Adrenal gland (tissue), 19 donors: ENCODE measurements around the gene TRPV3. TPM values are rescaled to one million over a fixed set of nuclear protein-coding genes. Genes with fewer than 3 reads are reported as not detected.
A peak's percentile ranks its signal among the peaks of the same experiment; 100 is the strongest.

Experiments used
- DNase-seq, 7 donors: peaks; one replicate each; pipeline ENCODE4 v3.0.0-alpha.2; 2019 to 2020
- H3K27ac ChIP-seq, 5 donors: fragments of 200-600 bp; sonication (generic) in 4 of 5; 1 replicate in 3 of 5; 2 replicates in 2 of 5; pipeline versions ENCODE4 v1.5.1 to v1.8.0; 2016 to 2020; ENCODE audit warnings: mild to moderate bottlenecking in 1 of 5
- H3K27me3 ChIP-seq: fragments of 200-600 bp; 2 replicates; pipeline ENCODE4 v1.8.0; 2021
- H3K36me3 ChIP-seq, 2 donors: fragments of 200-600 bp; replicated peaks in 1 of 2; 1 replicate in 1 of 2; 2 replicates in 1 of 2; pipeline versions ENCODE4 v1.5.1 to v1.8.0; 2018 to 2022
- H3K4me1 ChIP-seq, 2 donors: fragments of 200-600 bp; replicated peaks in 1 of 2; 1 replicate in 1 of 2; 2 replicates in 1 of 2; pipeline versions ENCODE4 v1.5.1 to v1.8.0; 2018 to 2021
- H3K4me3 ChIP-seq, 4 donors: fragments of 200-600 bp; sonication (generic) in 3 of 4; one replicate each; pipeline ENCODE4 v1.5.1; 2016 to 2018
- H3K9me3 ChIP-seq, 3 donors: fragments of 200-600 bp; sonication (generic) in 1 of 3; replicated peaks in 1 of 3; 1 replicate in 2 of 3; 2 replicates in 1 of 3; pipeline versions ENCODE4 v1.5.1 to v1.8.0; 2016 to 2021
- CTCF ChIP-seq, 6 experiments: fragments of 450-650 bp in 4 of 6; fragments of 200-600 bp in 2 of 6; sonication (generic) in 1 of 6; IDR thresholded peaks; 1 replicate in 5 of 6; 2 replicates in 1 of 6; pipeline versions ENCODE4 v1.5.1 to v1.8.0; 2016 to 2021; ENCODE audit warnings: antibody characterized with exemption in 6 of 6, mild to moderate bottlenecking in 2 of 6, moderate library complexity in 1 of 6
- POLR2A ChIP-seq, 2 donors: fragments of 450-650 bp; IDR thresholded peaks; one replicate each; pipeline ENCODE4 v1.6.1; 2017; ENCODE audit warnings: antibody characterized with exemption in 2 of 2, mild to moderate bottlenecking in 2 of 2, moderate library complexity in 1 of 2
- WGBS, 4 donors: extraction: QIAGEN DNeasy Blood & Tissue Kit in 2 of 4; methylation state at CpG; one replicate each; pipeline versions ENCODE4 v1.1.5 to v1.1.7; 2013 to 2017; 5-methylcytosine and 5-hydroxymethylcytosine counted together
- intact Hi-C, 2 donors: fragments of 100-400 bp; cut with DNase I; formaldehyde crosslinking; loops; one replicate each; pipeline versions ENCODE4 v1.14.1 to v1.15.0; 2022 to 2023
- long read RNA-seq, 10 donors: library from polyadenylated mRNA in 3 of 10; unstranded in 2 of 10; stranded (forward) in 1 of 10; transcript quantifications; one replicate each; pipeline ENCODE4 v2.0.0 and lab custom pipeline, GENCODE V29; 2021 to 2026
- polyA plus RNA-seq, 3 donors: library from polyadenylated mRNA; stranded (reverse); fragments of 200-250 nt in 2 of 3; fragments of 350-450 nt in 1 of 3; fragmentation: Illumina TruSeq in 1 of 3; extraction: RNeasy Lipid Tissue Mini Kit (QIAGEN cat#74804) in 1 of 3; gene quantifications; one replicate each; pipeline ENCODE4 v1.2.3, GENCODE V29; 2013 to 2014
- total RNA-seq, 9 donors: library from RNA; depleted of rRNA in 4 of 9; stranded (reverse); fragments of >200 nt in 4 of 9; fragments of 120-200 nt in 1 of 9; fragmentation: NEBNext Ultra II Directional in 1 of 9; extraction: Animal tissue kit (Norgen Biotek cat#: 25700) in 1 of 9; gene quantifications; one replicate each; pipeline versions ENCODE4 v1.1.0 to v1.2.4, GENCODE V29; 2013 to 2023
- donor health status: healthy with polysubstance abuse.
- donor health status: Bipolar disorder and iron deficiency.
- donor health status: DM: yes; HTN: yes; CAD: no.
- donor health status: DM: no; HTN: no; CAD: no.
- donor health status: DM: no; HTN: no; CAD: no.
- donor health status: DM: yes; HTN: yes; CAD: no.

The TRPV3 gene
- 1 to 10 TPM in 2 of 9 donors, under 1 TPM in 7; 0.14 to 1.4 (median 0.46) TPM for total RNA-seq
- 1 to 10 TPM in 1 of 3 donors, under 1 TPM in 2; 0.34 to 1.1 (median 0.37) TPM for polyA plus RNA-seq
- long read RNA-seq, donor 1: 0 reads
- long read RNA-seq, donor 2: 0 reads
- long read RNA-seq, donor 3: 0 reads
- long read RNA-seq, donor 4: 0 reads
- long read RNA-seq, donor 5: 0 reads
- long read RNA-seq, donor 6: 0 reads
- long read RNA-seq, donor 7: 0 reads
- long read RNA-seq, donor 8: 0 reads
- long read RNA-seq, donor 9: 0 reads
- long read RNA-seq, donor 10: 0 reads

- no peak within 1 kb of the TSS for H3K27ac ChIP-seq
Measured at GRCh38 chr17:3557768-3558583, at the start of gene TRPV3. TSS of gene TRPV3 (minus strand) at chr17:3557812. CDS start at chr17:3554850, 2,962 bp downstream.

GRCh38 chr17:3603870-3604259 is 46.3 kb upstream of the TRPV3 start:
- no peaks in the 10 kb centered on the region for H3K4me1 ChIP-seq
- intact Hi-C loops: no loop called here
- H3K9me3 ChIP-seq: no peaks in the 10 kb centered on the region
- peaks cover 0 to 2% of the 10 kb centered on the region in 2 donors for H3K36me3 ChIP-seq
- 91 to 100% (median 95%) methylated on average over 2 to 4 of the region's 4 CpGs for WGBS, 4 donors
- no peak overlapping the region for H3K4me3 ChIP-seq
- DNase-seq: no peak
- no peak overlapping the region for H3K27ac ChIP-seq
- H3K27me3 ChIP-seq: no peaks in the 10 kb centered on the region
- no peak for TF ChIP-seq POLR2A (IDR thresholded peaks at IDR 0.05)
- no peak for TF ChIP-seq CTCF (IDR thresholded peaks at IDR 0.05)

More at GRCh38 chr17:3557768-3558583, at the start of gene TRPV3:
- Histone ChIP-seq H3K4me1 (no peaks in the 10 kb centered on the region), H3K36me3 (no peaks in the 10 kb centered on the region), H3K27me3 (no peaks in the 10 kb centered on the region), H3K4me3 (no peak within 1 kb of the TSS), H3K9me3 (no peaks in the 10 kb centered on the region)
- peak in 5 of 7 donors; percentile 40 to 61 (median 53) for DNase-seq
- 72 to 78% (median 76%) methylated on average over 14 to 23 of the region's 23 CpGs for WGBS, 4 donors
- TF ChIP-seq POLR2A (IDR thresholded peaks at IDR 0.05): no peak
- no peak for TF ChIP-seq CTCF (IDR thresholded peaks at IDR 0.05)
- intact Hi-C loops: no loop called here

- Histone ChIP-seq H3K27me3 (no peaks in the 10 kb centered on the region), H3K4me1 (no peaks in the 10 kb centered on the region), H3K27ac (no peak overlapping the region), H3K36me3 (no peaks in the 10 kb centered on the region), H3K4me3 (no peak overlapping the region), H3K9me3 (no peaks in the 10 kb centered on the region)
- 81 to 90% (median 88%) methylated on average over 16 to 17 of the region's 17 CpGs for WGBS, 4 donors
- TF ChIP-seq POLR2A (IDR thresholded peaks at IDR 0.05): no peak
- no peak for TF ChIP-seq CTCF (IDR thresholded peaks at IDR 0.05)
- intact Hi-C loops: no loop called here
- no peak for DNase-seq
Measured at GRCh38 chr17:3603119-3603869, 45.7 kb upstream of the TRPV3 start.

- peak in 3 of 7 donors; percentile 25 to 42 (median 29) for DNase-seq
- Histone ChIP-seq H3K9me3 (no peaks in the 10 kb centered on the region), H3K4me3 (no peak overlapping the region), H3K4me1 (no peaks in the 10 kb centered on the region), H3K27ac (no peak overlapping the region), H3K27me3 (no peaks in the 10 kb centered on the region), H3K36me3 (no peaks in the 10 kb centered on the region)
- 74 to 89% (median 79%) methylated on average over 6 to 16 of the region's 16 CpGs for WGBS, 4 donors
- intact Hi-C loops: no loop called here
- TF ChIP-seq POLR2A (IDR thresholded peaks at IDR 0.05) (no peak), CTCF (IDR thresholded peaks at IDR 0.05) (peak; percentile 17 to 45 (median 43))
Measured at GRCh38 chr17:3602499-3602898, 44.9 kb upstream of the TRPV3 start.
